OCI-LY3 (cell line): ENCODE results near the gene NEURL1.

Source experiments
- H2AFZ ChIP-seq: fragments of 200-600, 300-600 bp; shearing (Covaris generic); 2 replicates; pipeline ENCODE4 v1.6.0; 2014; ENCODE audit warnings: antibody characterized with exemption, low read depth, low read length
- H3K27ac ChIP-seq: fragments of 200-600, 300-600 bp; sonication (generic); 2 replicates; pipeline ENCODE4 v1.5.1; 2014; ENCODE audit warnings: mild to moderate bottlenecking, low read length, moderate library complexity, mixed read lengths
- H3K27me3 ChIP-seq: fragments of 200-600, 300-600 bp; sonication (generic); 2 replicates; pipeline ENCODE4 v1.6.1; 2014; ENCODE audit warnings: low read depth, low read length, mixed read lengths
- H3K36me3 ChIP-seq: fragments of 200-600, 300-600 bp; sonication (generic); replicated peaks from 2 replicates; pipeline ENCODE3; 2014; ENCODE audit warnings: low read depth, low read length, mixed read lengths
- H3K4me1 ChIP-seq: fragments of 300-600, 200-600 bp; sonication (generic); 2 replicates; pipeline ENCODE4 v1.6.1; 2014; ENCODE audit warnings: low read length, mixed read lengths
- H3K4me2 ChIP-seq: fragments of 200-600, 300-600 bp; sonication (generic); 2 replicates; pipeline ENCODE4 v1.6.1; 2014; ENCODE audit warnings: low read length, mixed read lengths
- H3K4me3 ChIP-seq: fragments of 300-600, 200-600 bp; sonication (generic); 2 replicates; pipeline ENCODE4 v1.5.1; 2014; ENCODE audit warnings: antibody characterized with exemption, mild to moderate bottlenecking, low read length, moderate library complexity
- H3K79me2 ChIP-seq: fragments of 300-600, 200-600 bp; shearing (Covaris generic); 2 replicates; pipeline ENCODE4 v1.6.1; 2014; ENCODE audit warnings: mild to moderate bottlenecking, low read length, mixed read lengths
- H3K9ac ChIP-seq: fragments of 300-600, 200-600 bp; shearing (Covaris generic); 2 replicates; pipeline ENCODE4 v1.6.0; 2014; ENCODE audit warnings: mild to moderate bottlenecking, low read length, moderate library complexity
- H3K9me3 ChIP-seq: fragments of 200-600, 300-600 bp; shearing (Covaris generic); 2 replicates; pipeline ENCODE4 v1.6.1; 2014; ENCODE audit warnings: low read length, mixed read lengths; ENCODE audit not compliant: insufficient read depth
- H4K20me1 ChIP-seq: fragments of 200-600, 300-600 bp; sonication (generic); 2 replicates; pipeline ENCODE4 v1.6.1; 2016; ENCODE audit warnings: low read length, mixed read lengths; ENCODE audit not compliant: insufficient read depth
- CTCF ChIP-seq: fragments of 200-600, 300-600 bp; sonication (generic); IDR thresholded peaks from 2 replicates; pipeline ENCODE4 v1.5.1; 2014; ENCODE audit warnings: antibody characterized with exemption, low read length, low read depth
- EZH2phosphoT487 ChIP-seq: fragments of 200-600 bp; shearing (Covaris generic); IDR thresholded peaks from 2 replicates; pipeline ENCODE4 v1.6.1; 2018; ENCODE audit warnings: antibody characterized with exemption, mixed run types, low read depth

Gene NEURL1

GRCh38 chr10:103445767-103446567 is 47.5 kb upstream of the NEURL1 start:
- no peak overlapping the region for H3K27ac ChIP-seq

GRCh38 chr10:103447187-103447586 is 46.3 kb upstream of the NEURL1 start:
- H3K4me3 ChIP-seq = no peak overlapping the region
- no peaks in the 10 kb centered on the region for H3K79me2 ChIP-seq
- H3K4me1 ChIP-seq = no peaks in the 10 kb centered on the region; the same call in 1 of the 2 replicates
- H3K27ac ChIP-seq = no peak overlapping the region
- TF ChIP-seq CTCF = no peak
- H3K9ac ChIP-seq = no peak overlapping the region
- no peak overlapping the region for H3K4me2 ChIP-seq
- H4K20me1 ChIP-seq = no peaks in the 10 kb centered on the region
- H2AFZ ChIP-seq = no peak overlapping the region
- no peaks in the 10 kb centered on the region for H3K9me3 ChIP-seq
- H3K36me3 ChIP-seq = peaks cover 20% of the 10 kb centered on the region
- no peaks in the 10 kb centered on the region for H3K27me3 ChIP-seq

More at GRCh38 chr10:103445767-103446567, 47.5 kb upstream of the NEURL1 start:
- H3K27me3 ChIP-seq = no peaks in the 10 kb centered on the region
- H3K36me3 ChIP-seq = peaks cover 20% of the 10 kb centered on the region
- no peak overlapping the region for H3K9ac ChIP-seq
- no peak for TF ChIP-seq EZH2phosphoT487
- no peak for TF ChIP-seq CTCF
- no peak overlapping the region for H2AFZ ChIP-seq
- H3K79me2 ChIP-seq = no peaks in the 10 kb centered on the region
- no peaks in the 10 kb centered on the region for H3K9me3 ChIP-seq
- no peak overlapping the region for H3K4me2 ChIP-seq
- H4K20me1 ChIP-seq = no peaks in the 10 kb centered on the region
- H3K4me3 ChIP-seq = no peak overlapping the region
- no peaks in the 10 kb centered on the region for H3K4me1 ChIP-seq

GRCh38 chr10:103448746-103449145 is 44.8 kb upstream of the NEURL1 start:
- Histone ChIP-seq H3K9ac (no peak overlapping the region), H2AFZ (no peak overlapping the region), H3K4me2 (no peak overlapping the region), H3K9me3 (no peaks in the 10 kb centered on the region), H3K36me3 (peaks cover 16% of the 10 kb centered on the region), H3K27me3 (no peaks in the 10 kb centered on the region), H3K4me1 (peaks cover 4% of the 10 kb centered on the region; the same call in 1 of the 2 replicates), H3K4me3 (no peak overlapping the region), H3K27ac (no peak overlapping the region), H4K20me1 (no peaks in the 10 kb centered on the region), H3K79me2 (no peaks in the 10 kb centered on the region)
- TF ChIP-seq EZH2phosphoT487 = no peak
- no peak for TF ChIP-seq CTCF

- Histone ChIP-seq H2AFZ (no peak overlapping the region), H3K79me2 (no peaks in the 10 kb centered on the region), H3K4me1 (peaks cover 4% of the 10 kb centered on the region; the same call in 1 of the 2 replicates), H4K20me1 (no peaks in the 10 kb centered on the region), H3K36me3 (peaks cover 16% of the 10 kb centered on the region), H3K9ac (no peak overlapping the region), H3K27ac (no peak overlapping the region), H3K4me2 (no peak overlapping the region), H3K9me3 (no peaks in the 10 kb centered on the region), H3K4me3 (no peak overlapping the region), H3K27me3 (no peaks in the 10 kb centered on the region)
- TF ChIP-seq EZH2phosphoT487 (no peak), CTCF (no peak)
Observed at GRCh38 chr10:103449208-103450144, 44.0 kb upstream of the NEURL1 start.
